Stimulated activated CD8-positive, alpha-beta memory T cell treated with anti-CD3 and anti-CD28 coated beads, Interleukin-15, amount 100 ng/mL, for 48 hours (primary cell): ENCODE data around the gene ANKRD44.
"Not testable (repeated sequence)": the region's sequence is repeated elsewhere in the genome, so short reads cannot be mapped to it uniquely, and the experiment has no call there.

Source experiments
- DNase-seq, 2 donors: peaks; one replicate each; pipeline ENCODE4 v3.0.0-alpha.2; 2020; ENCODE audit warnings: low read depth in 2 of 2

Gene ANKRD44

GRCh38 chr2:197076652-197077051 is 233.9 kb downstream of the ANKRD44 start:
- no peak for DNase-seq

DNA sequence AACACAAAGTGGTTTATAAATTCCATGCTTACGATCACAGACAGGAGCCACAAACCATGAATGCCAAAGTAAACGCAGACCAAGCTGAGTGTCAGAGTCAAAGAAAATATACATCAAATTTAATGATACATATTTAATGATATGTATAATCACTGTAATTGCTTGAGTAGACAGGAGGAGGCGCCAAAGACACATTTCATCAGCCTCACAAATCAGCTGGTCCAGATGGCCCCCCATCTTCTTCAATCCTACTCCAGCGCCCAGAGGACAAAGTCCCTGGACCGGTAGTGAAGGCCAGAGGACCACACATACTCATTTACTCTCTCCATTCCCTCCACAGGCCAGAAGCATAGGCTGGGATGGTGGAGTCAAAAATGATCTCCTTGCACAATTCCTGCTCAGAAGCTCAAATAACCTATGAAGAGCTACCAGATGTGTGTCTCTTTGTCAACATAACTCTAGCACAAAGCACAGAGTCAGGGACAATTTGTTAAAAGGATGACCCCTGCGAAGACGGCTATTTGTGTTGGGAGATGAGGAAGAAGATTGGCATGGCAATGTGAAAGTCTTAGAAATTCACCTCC is 234.7 kb downstream of the ANKRD44 start:
- DNase-seq, result no peak

- DNase-seq, result no peak
These were observed 235.3 kb downstream of the ANKRD44 start for GRCh38 chr2:197075281-197075680.

- no peak for DNase-seq
These were observed 236.7 kb downstream of the ANKRD44 start for GRCh38 chr2:197073701-197074433.

DNA sequence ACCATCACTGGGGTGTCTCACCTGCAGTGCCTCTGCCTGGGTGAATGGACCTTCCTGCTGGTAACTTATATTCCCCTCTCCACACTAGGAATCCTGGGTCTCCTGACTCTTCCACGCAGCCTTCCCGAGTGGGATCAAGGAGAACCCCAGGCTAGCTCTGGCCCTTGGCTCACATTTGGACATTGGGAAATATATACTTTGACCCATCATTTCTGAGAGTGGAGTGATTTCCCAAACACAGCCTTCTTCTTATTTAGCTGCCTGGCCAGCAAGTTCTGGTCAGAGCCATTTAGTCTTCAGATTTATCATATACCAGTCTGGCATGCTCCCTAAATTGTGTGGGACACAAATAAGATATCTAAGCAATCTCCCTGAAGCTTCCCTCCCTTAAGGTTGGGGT is 237.3 kb downstream of the ANKRD44 start:
- no peak for DNase-seq

DNA sequence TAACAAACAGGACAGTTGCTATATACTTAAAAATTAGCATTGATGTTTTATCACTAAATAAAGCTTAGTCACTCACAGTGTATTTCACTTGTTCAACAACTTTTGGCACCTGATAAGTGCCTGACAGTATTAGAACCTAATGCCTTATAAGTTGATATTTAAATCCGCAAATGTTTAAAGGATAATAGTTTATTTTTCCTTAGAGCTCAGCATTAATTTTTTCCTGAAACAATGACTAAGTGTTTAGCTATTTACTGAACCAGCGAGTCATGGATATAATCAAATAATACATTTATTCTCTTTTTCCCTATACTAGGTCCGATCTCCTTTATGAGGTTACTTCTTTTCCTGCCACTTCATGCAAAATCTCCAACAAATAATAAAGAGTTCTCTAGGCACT is 238.0 kb downstream of the ANKRD44 start:
- no peak for DNase-seq

DNA sequence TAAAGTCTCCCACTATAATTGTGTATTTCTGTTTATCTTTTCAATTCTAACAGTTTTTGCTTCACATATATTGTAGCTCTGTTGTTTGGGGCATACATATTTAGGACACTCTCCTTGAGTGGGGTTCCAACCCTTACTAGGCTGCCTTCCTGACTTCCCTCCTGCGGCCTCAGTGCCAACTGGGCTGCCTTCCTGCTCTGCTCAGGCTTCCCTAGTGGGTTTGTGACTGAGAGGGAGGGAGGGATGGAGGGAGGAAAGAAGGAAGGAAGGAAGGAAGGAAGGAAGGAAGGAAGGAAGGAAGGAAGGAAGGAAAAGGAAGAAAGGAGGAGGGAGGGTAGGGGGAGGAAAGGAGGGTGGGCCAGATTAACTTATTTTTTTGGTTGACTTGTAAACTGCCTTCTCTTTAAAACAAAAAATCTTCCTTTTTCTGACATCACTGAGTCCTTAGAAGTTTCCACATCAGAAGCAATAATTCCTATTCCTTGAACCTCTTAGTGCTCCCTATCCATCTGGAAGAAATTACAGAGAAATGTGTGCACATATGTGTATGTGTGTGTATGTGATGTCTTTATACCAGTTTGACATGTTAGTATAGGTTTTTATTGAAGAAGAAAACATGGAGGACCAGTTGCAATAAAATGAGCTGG is 238.7 kb downstream of the ANKRD44 start:
- no peak for DNase-seq

DNA sequence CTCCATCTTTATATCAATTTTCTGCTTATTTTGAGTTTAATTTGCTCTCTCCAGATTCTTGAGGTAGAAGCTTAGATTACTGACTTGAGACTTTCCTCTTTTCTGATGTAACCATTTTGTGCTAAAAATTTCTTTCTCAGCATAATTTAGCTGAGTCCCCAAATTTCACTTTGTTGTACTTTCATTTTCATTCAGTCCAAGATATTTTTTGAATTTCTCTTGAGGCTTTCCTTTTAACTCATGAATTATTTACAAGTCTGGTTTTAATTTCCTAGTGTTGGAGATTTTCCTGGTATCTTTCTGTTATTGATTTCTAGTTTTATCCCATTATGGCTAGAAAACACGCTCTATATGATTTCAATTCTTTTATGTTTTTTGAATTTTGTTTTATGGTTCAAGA is 239.4 kb downstream of the ANKRD44 start:
- DNase-seq, result no peak

- no peak for DNase-seq
These were observed 240.6 kb downstream of the ANKRD44 start for GRCh38 chr2:197069958-197070357.

DNA sequence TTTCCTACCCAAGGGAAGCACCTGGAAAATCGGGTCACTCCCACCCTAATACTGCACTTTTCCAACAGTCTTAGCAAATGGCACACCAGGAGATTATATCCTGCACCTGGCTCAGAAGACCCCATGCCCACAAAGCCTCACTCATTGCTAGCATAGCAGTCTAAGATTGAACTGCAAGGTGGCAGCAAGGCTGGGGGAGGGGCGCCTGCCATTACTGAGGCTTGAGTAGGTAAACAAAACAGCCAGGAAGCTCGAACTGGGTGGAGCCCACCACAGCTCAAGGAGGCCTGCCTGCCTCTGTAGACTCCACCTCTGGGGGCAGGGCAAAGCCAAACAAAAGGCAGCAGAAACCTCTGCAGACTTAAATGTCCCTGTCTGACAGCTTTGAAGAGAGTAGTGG is 248.0 kb downstream of the ANKRD44 start:
- DNase-seq, result not testable (repeated sequence)

DNA sequence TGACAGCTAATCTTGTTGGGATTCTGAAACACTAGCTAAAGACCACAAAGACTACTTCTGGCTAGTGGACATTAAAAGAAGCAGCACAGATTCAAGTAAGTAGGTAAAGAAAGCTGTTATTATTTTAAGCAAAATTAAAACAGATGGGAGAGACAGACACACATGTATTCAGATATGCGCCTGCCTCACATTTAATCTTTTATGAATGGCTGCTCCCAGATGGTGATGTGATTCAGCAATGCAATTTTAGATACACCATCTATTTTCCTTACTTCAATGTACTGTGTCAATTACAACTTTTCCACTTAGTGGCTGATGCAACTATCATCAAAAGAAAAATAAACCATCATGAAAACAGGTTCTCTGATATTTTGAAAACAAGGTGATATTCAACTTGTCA is 251.1 kb downstream of the ANKRD44 start:
- DNase-seq, result no peak

- DNase-seq, result no peak
These were observed 251.7 kb downstream of the ANKRD44 start for GRCh38 chr2:197058777-197059300.

DNA sequence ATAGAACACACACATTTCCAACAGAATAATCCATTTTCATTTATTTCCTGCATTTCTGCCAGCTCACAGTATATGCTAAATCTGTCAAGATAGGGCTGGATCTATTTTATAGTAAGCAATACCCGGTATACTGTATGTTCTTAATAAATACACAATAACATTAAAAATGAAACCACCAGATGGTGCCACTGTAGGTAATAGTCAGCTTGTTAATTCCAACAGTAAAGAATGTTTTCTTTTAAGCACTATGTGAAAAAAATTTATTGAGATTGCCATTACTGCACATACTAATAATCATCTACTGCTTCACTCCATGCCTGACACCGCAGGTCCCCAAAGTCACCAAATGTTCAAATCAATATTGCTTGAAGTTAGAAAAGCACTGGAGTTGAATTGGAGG is 252.6 kb downstream of the ANKRD44 start:
- no peak for DNase-seq

DNA sequence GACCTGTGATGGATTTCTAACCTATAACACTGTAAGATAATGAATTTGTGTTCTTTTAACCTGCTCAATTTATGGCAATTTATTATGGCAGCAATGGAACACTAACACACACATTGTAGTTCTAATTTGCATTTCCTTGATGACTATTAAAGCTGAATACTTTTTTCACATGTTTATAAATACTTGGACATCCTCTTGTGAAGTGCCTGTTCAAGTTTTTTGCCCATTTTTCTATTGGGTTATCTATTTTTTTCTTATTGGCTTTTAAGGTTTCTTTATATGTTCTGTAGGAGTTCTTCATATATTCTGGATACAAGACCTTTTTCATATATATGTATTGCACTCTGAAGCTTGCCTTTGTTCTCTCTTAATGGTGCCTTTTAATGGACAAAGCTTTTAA is 255.5 kb downstream of the ANKRD44 start:
- no peak for DNase-seq

- no peak for DNase-seq
These were observed 256.1 kb downstream of the ANKRD44 start for GRCh38 chr2:197054437-197054836.

DNA sequence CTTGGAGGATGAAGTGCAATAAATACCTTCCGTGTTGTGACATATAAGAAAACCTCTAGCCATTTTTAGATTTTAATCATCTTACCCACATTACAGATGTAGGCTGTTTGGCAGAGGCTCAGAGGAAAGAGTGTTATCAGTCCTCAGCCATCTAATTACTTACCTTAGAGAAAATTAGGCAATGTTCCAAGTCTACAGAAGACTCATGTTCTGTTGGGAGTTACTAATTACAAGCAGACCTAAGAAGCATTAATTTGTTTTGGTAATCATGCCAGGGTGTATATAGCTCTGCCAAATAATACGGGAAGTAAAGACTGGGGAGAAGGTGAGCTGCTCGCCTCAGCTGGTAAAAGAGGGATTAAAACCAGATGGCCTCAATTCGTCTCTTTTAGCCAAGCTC is 258.2 kb downstream of the ANKRD44 start:
- no peak for DNase-seq

DNA sequence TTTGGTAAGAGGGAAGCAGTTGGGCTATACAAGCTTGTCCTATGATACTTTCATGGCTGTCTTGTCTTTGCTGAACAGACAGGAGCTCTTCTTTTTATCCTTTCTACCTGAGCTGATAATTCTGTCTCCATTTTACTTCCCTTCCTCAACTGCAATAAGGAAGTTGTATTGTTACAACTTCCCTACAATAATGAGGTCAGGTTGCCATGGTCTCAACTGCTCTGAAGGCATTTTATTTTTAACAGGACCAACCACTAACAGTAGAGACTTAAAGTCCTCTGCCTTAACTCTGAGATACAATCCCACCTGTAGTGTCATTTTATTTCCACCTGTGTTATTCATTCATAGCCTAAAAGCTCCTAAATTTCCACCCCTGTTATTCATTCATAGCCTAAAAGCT is 265.5 kb downstream of the ANKRD44 start:
- no peak for DNase-seq

- DNase-seq, result no peak
These were observed 267.8 kb downstream of the ANKRD44 start for GRCh38 chr2:197042739-197043196.

DNA sequence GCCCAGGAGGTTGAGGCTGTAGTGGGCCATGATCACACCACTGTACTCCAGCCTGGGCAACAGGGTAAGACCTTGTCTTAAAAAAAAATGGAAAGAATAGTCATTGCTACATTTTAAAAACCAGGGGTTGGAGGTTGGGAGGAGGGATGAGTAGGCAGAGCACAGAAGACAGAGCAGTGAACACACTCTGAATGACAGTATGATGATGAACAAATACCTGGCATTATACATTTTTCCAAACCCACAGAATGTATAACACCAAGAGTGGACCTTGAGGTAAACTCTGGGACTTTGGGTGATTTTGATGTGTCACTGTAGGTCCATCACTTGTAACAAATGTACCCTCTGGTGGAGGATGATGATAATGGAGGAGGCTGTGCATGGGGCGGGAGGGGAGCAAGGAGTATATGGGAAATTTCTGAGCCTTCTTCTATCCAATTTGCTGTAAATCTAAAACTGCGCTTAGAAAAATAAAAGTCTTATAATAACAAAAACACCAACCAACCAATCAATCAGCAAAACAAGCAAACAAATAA is 272.6 kb downstream of the ANKRD44 start:
- no peak for DNase-seq

DNA sequence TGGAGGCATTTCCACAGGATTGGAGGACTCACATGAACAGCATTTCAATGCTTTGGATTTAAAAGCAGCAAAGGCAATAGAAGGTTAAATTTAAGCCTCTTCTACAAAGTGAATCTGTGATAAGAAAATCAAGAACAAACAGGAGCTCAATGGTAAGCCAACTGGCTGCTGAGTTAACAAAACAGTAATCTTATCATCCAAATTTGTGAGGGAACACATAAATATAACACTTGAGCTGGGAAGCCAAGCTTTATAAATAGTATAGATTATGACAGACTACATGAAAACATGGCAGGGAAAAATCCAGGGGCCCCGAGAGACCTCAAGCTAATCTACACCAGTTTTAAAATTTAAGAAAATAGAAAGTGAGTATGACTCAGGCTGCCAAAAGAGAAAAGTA is 275.6 kb downstream of the ANKRD44 start:
- DNase-seq, result no peak

DNA sequence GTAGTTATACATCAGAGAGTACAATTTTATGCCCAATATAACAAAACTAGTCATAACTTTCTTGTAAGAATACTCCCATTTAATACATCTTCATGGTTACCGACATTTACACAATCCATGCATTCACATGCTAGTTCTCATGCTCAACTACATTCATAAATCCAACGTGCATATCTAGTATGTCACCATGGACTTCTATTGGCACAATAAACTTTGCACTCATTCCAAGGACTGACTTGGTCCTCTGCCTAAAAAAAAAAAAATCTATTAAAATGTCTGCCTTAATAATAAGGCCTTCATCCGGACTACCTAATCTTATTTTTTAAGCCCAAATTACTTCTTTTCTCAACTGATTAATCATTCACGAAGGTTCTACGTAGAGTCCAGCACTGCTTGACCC is 276.3 kb downstream of the ANKRD44 start:
- DNase-seq, result no peak

DNA sequence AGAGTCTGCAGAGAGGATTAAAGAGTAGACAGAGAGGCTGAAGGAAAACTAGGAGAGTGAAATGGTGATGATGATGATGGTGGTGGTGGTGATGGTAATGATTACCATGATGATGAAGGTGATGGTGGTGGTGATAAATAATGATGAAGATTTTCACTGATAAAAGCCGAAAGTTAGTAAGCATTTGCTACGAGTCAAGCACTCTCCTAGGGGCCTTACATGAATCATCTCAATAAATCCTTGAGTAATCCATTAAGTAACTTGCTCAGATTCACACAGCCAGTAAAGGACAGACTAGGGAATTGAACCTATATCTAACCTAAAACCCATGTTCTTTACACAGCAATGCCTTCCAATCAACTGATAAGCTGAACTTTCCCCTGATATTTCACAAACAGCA is 277.4 kb downstream of the ANKRD44 start:
- no peak for DNase-seq

DNA sequence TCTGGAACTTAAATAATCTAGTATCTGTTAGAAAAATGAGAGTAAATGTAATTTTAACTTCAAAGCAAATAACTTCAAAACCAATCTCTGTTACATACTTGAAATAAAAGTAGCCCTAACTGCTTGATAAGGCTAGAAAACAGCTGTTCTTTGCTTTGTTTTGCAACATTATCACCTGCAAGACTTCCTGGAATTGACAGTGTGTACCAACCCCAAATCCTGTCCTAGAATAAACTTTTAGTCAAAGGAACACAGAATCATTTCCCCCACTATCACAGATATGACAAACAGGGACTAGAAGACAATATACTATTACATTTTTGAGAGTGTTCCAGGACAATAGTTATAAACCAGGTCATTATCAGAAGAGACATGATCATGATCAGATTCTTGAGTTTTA is 278.8 kb downstream of the ANKRD44 start:
- DNase-seq, result no peak
